ENCODE data around the gene ACOXL. TPM values are rescaled to one million over a fixed set of nuclear protein-coding genes. Genes with fewer than 3 reads are reported as not detected.

Gene ACOXL
- total RNA-seq, 3 donors from 2014 or later, result 0.24 to 0.32 (median 0.30) TPM

DNA sequence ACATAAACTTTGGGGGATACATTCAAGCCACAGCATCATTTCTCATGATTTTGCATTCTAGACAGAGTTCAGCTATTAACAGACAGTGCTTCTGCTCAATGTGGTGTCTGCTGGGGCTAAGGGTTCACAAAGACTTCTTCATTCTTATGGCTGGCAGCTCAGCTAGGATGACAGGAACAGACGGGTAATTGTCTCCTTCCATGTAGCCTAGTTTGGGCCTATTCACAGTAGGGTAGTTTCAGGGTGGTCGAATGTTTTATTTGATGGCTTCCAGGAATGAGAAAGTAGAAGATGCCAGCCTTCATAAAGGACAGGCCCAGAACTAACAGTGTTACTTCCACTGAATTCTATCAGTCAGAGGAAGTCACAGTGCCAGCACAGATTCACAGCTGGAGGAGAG is 362.3 kb downstream of the ACOXL start:
- ATAC-seq (no peak), DNase-seq (no peak)
- peaks cover 12% of the 10 kb centered on the region for H3K4me1 Mint-ChIP-seq (ENCODE audit: low read depth)
- no peaks in the 10 kb centered on the region for H3K9me3 Mint-ChIP-seq
- H3K4me3 Mint-ChIP-seq, result no peak overlapping the region
- no peaks in the 10 kb centered on the region for H3K36me3 Mint-ChIP-seq (ENCODE audit: insufficient read depth)
- peaks cover 29% of the 10 kb centered on the region for H3K27me3 Mint-ChIP-seq (ENCODE audit: low read depth)

DNA sequence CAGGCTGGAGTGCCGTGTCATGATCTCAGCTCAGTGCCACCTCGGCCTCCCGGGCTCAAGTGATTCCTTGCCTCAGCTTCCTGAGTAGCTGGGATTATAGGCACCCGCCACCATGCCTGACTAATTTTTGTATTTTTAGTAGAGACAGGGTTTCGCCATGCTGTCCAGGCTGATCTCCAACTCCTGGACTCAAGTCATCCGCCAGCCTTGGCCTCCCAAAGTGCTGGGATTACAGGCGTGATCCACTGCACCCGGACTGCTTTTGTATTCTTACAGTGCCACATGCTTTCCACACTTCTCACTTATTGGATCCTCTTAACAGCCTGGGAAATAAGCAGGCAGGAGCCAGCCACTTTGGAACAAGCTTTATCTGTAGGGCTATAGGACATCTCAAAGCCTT is 363.1 kb downstream of the ACOXL start:
- H3K4me3 Mint-ChIP-seq, result no peak overlapping the region
- H3K9me3 Mint-ChIP-seq, result no peaks in the 10 kb centered on the region
- no peaks in the 10 kb centered on the region for H3K36me3 Mint-ChIP-seq (ENCODE audit: insufficient read depth)
- peaks cover 14% of the 10 kb centered on the region for H3K4me1 Mint-ChIP-seq (ENCODE audit: low read depth)
- ATAC-seq, result no peak
- peaks cover 26% of the 10 kb centered on the region for H3K27me3 Mint-ChIP-seq (ENCODE audit: low read depth)
- no peak for DNase-seq

DNA sequence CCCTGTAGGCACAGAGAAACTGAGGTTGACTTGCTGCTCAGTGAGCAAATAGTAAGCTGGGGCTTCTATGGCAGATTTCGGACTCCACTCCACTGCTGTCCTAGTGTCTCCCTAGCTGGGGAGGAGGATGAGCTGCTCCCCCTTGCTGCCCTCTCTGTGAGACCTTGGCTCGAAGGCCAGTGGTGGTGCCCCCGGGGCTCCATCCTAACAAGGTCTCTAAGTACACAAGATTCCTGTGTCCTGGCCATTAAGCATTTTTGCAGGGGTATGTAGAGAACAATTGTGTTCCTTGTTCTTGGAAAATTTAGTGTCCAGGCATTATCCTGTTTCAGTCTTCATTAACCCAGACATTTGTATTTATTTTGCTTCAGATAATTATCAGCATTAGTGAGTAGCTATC is 367.0 kb downstream of the ACOXL start:
- DNase-seq (no peak), ATAC-seq (no peak)
- peaks cover 19% of the 10 kb centered on the region for H3K27me3 Mint-ChIP-seq (ENCODE audit: low read depth)
- no peak overlapping the region for H3K4me3 Mint-ChIP-seq
- H3K36me3 Mint-ChIP-seq (ENCODE audit: insufficient read depth), result no peaks in the 10 kb centered on the region
- no peaks in the 10 kb centered on the region for H3K9me3 Mint-ChIP-seq
- H3K4me1 Mint-ChIP-seq (ENCODE audit: low read depth), result peaks cover 9% of the 10 kb centered on the region

- H3K4me3 Mint-ChIP-seq, result no peak overlapping the region
- peak; percentile 51 to 53 for ATAC-seq
Measured at GRCh38 chr2:111100087-111100764, 367.9 kb downstream of the ACOXL start.

DNA sequence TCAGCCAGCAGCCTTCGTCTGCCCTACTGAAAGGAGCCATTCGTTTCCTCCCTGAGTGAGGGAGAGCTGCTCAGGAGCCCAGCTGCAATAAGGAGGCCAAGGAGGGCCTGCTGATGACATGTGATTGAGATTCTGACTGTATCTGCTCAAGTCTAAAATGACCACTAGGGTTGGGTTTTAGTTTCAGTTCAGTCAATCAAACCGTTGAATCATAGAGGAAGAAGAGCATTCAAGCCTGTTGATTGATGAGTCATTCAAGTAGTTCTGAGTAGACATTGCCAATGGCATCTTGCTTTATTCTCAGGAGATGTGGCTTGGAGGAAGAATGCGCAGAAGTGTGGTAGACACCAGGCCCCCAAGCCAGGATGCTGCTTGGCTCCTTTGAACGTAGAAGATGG is 368.4 kb downstream of the ACOXL start:
- DNase-seq, result no peak
- Mint-ChIP-seq H3K36me3 (ENCODE audit: insufficient read depth) (no peaks in the 10 kb centered on the region), H3K9me3 (no peaks in the 10 kb centered on the region), H3K27me3 (ENCODE audit: low read depth) (peaks cover 19% of the 10 kb centered on the region), H3K4me3 (no peak overlapping the region), H3K4me1 (ENCODE audit: low read depth) (peaks cover 9% of the 10 kb centered on the region)
- peak; percentile 87 to 89 for ATAC-seq

More at GRCh38 chr2:111100087-111100764, 367.9 kb downstream of the ACOXL start:
- Mint-ChIP-seq H3K36me3 (ENCODE audit: insufficient read depth) (no peaks in the 10 kb centered on the region), H3K9me3 (no peaks in the 10 kb centered on the region), H3K27me3 (ENCODE audit: low read depth) (peaks cover 19% of the 10 kb centered on the region), H3K4me1 (ENCODE audit: low read depth) (peaks cover 9% of the 10 kb centered on the region)
- DNase-seq, result no peak

GRCh38 chr2:111101592-111101991 is 369.2 kb downstream of the ACOXL start:
- no peaks in the 10 kb centered on the region for H3K9me3 Mint-ChIP-seq
- no peak for DNase-seq
- H3K4me1 Mint-ChIP-seq (ENCODE audit: low read depth), result peaks cover 11% of the 10 kb centered on the region
- no peaks in the 10 kb centered on the region for H3K36me3 Mint-ChIP-seq (ENCODE audit: insufficient read depth)
- H3K4me3 Mint-ChIP-seq, result no peak overlapping the region
- no peak for ATAC-seq
- peaks cover 19% of the 10 kb centered on the region for H3K27me3 Mint-ChIP-seq (ENCODE audit: low read depth)

DNA sequence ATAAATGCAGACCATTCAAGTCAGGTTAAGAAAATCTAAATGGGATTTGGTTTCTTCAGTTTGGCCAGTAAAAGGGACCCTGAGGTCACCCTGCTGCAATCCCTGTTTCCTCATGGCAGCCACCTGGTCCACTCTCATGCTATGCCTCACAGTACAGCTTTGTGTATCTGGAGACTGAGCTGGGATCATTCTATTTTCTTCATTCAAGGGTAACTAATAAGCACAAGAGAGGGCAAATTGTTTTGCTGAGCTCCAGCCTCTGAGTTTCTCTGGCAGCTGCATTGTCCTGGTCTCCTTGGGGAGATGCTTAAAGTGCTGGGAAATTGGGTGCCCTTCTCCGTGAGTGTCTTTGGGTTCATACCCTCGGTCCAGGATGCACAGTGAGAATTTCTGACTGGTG is 369.8 kb downstream of the ACOXL start:
- H3K27me3 Mint-ChIP-seq (ENCODE audit: low read depth), result peaks cover 19% of the 10 kb centered on the region
- H3K4me3 Mint-ChIP-seq, result no peak overlapping the region
- H3K4me1 Mint-ChIP-seq (ENCODE audit: low read depth), result peaks cover 11% of the 10 kb centered on the region
- DNase-seq (no peak), ATAC-seq (no peak)
- no peaks in the 10 kb centered on the region for H3K36me3 Mint-ChIP-seq (ENCODE audit: insufficient read depth)
- no peaks in the 10 kb centered on the region for H3K9me3 Mint-ChIP-seq

DNA sequence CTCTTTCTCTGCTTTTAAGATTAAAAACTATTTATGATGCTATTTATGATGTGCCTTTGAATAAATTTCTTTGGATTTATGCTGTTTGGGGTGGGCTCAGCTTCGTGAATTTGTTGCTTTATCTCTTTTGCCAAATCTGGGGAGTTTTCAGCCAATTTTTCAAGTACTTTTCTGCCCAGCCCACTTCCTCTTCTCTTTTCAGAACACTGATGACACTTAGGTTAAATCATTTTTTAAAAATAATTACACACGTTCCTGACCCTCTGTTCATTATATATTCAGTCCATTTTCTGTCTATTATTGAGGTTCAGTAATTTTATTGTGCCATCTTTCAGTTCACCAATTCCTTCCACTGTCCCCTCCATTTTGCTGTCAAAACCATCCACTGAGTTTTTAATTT is 373.6 kb downstream of the ACOXL start:
- Mint-ChIP-seq H3K9me3 (no peaks in the 10 kb centered on the region), H3K27me3 (ENCODE audit: low read depth) (peaks cover 18% of the 10 kb centered on the region), H3K4me3 (no peak overlapping the region), H3K36me3 (ENCODE audit: insufficient read depth) (no peaks in the 10 kb centered on the region), H3K4me1 (ENCODE audit: low read depth) (peaks cover 9% of the 10 kb centered on the region)
- ATAC-seq (no peak), DNase-seq (no peak)

GRCh38 chr2:111106706-111107105 is 374.3 kb downstream of the ACOXL start:
- no peak overlapping the region for H3K4me3 Mint-ChIP-seq
- no peaks in the 10 kb centered on the region for H3K9me3 Mint-ChIP-seq
- H3K27me3 Mint-ChIP-seq (ENCODE audit: low read depth), result peaks cover 21% of the 10 kb centered on the region
- H3K4me1 Mint-ChIP-seq (ENCODE audit: low read depth), result peaks cover 10% of the 10 kb centered on the region
- H3K36me3 Mint-ChIP-seq (ENCODE audit: insufficient read depth), result no peaks in the 10 kb centered on the region
- ATAC-seq, result peak; percentile 60 to 70
- DNase-seq, result no peak

DNA sequence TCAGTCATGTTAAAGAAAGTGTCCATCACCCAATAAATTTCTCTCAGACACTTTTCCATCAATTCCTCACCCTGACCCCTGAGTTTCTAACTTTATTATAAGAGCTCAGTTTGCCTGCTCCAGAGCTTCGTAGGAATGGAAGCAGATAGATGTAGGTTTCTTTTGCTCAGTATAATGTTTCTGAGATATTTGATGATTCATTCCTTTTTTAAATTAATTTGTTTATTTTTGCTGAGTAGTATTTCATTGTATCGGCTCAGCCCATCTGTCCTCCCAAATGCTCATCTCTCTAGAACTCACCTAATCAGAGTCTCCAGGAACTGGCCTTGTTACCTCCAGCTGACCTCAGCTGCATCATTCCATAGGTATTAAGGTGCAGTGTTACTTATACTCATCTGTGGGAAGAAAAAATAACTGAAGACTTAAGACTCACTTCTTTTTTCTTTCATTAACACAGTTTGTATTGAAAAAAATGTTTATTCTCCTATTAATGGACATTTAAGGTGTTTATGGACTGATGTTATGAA is 376.4 kb downstream of the ACOXL start:
- Mint-ChIP-seq H3K4me3 (no peak overlapping the region), H3K9me3 (no peaks in the 10 kb centered on the region), H3K36me3 (ENCODE audit: insufficient read depth) (no peaks in the 10 kb centered on the region), H3K4me1 (ENCODE audit: low read depth) (peaks cover 10% of the 10 kb centered on the region), H3K27me3 (ENCODE audit: low read depth) (peaks cover 31% of the 10 kb centered on the region)
- DNase-seq, result no peak
- no peak for ATAC-seq

DNA sequence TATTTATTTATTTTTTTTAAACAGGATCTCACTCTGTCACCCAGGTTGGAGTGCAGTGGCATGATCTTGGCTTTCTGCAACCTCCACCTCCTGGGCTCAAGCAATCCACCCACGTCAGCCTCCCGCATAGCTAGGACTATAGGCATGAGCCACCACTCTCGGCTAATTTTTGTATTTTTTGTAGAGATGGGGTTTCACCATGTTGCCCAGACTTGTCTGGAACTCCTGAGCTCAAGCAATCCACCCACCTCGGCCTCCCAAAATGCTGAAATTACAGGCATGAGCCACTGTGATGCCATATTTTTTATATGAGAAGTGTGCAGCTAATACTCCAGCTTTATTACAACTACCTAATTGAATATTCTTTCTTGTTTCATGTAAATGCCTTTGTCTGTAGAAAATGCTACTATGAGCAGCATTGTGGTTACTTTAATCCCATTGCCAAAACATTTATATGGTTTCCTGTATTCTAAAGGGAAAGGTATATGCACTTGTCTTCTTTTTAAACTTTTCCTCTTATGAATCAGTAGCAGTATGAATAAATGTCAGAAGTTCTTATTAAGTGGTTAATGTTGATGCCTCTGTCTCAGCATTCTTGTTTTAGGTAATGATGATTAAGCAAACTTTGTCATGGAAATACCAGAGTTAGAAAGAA is 378.9 kb downstream of the ACOXL start:
- ATAC-seq (peak; percentile 51 to 61), DNase-seq (no peak)
- H3K4me3 Mint-ChIP-seq, result no peak overlapping the region
- H3K4me1 Mint-ChIP-seq (ENCODE audit: low read depth), result peaks cover 17% of the 10 kb centered on the region
- H3K9me3 Mint-ChIP-seq, result no peaks in the 10 kb centered on the region
- peaks cover 41% of the 10 kb centered on the region for H3K27me3 Mint-ChIP-seq (ENCODE audit: low read depth)
- H3K36me3 Mint-ChIP-seq (ENCODE audit: insufficient read depth), result no peaks in the 10 kb centered on the region

DNA sequence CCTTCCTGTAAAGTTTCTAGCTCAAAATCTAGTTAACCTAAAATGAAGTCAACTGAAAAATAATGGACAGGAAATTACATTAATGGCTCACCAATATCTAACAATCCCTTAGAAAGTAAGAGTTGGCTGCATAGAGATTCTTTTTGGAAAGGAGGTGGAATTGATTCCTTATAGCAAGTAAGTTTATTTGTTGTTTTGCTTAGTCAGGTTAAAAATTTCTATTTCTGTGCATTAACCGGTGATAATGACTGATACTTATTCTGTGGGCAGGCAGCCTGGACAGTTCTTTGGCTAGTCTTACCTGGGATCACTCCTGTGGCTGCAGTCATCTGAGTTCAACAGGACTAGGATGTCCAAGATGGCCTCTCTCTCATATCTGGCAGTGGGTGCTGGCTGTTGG is 381.5 kb downstream of the ACOXL start:
- no peak overlapping the region for H3K4me3 Mint-ChIP-seq
- H3K9me3 Mint-ChIP-seq, result no peaks in the 10 kb centered on the region
- ATAC-seq (no peak), DNase-seq (no peak)
- peaks cover 40% of the 10 kb centered on the region for H3K4me1 Mint-ChIP-seq (ENCODE audit: low read depth)
- H3K36me3 Mint-ChIP-seq (ENCODE audit: insufficient read depth), result no peaks in the 10 kb centered on the region
- H3K27me3 Mint-ChIP-seq (ENCODE audit: low read depth), result peaks cover 59% of the 10 kb centered on the region

DNA sequence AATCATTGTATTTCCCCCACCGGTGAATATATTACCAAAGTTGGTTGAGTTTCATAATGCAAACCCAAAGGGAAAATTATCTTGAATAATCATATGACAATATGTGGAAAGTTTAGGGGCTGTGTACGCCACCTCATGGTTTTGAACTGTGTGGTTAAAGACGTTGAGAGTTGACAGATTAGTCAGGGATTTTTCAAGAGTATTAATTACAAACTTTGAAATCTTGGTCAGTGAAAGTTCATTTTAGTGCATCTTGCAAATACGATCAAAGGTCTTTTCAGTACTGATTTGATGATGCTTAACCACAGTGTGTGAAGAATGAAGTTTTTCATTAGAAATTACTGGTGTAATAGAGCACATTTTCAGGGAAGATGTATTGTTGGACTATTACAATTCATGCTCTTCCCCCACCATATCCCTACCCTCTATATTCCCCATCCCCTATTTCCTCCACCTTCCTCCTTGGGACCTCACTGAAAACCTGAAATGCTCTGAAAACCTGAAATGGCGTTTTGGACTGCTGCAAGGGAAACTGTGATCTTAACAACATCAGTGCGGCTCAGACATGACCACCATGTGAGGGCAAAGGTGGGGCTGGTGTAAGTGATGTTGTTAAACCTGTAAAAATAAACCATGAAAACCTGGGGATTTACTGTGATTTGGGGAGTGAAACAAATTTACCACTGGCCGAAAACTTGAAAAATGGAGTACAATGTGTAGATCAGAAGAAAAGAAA is 383.8 kb downstream of the ACOXL start:
- Mint-ChIP-seq H3K4me3 (peak overlapping the region; percentile 85), H3K27me3 (ENCODE audit: low read depth) (peaks cover 53% of the 10 kb centered on the region), H3K9me3 (no peaks in the 10 kb centered on the region), H3K4me1 (ENCODE audit: low read depth) (peaks cover 48% of the 10 kb centered on the region), H3K36me3 (ENCODE audit: insufficient read depth) (no peaks in the 10 kb centered on the region)
- DNase-seq, result no peak
- peak; percentile 19 to 30 for ATAC-seq

GRCh38 chr2:111116843-111117597 is 384.6 kb downstream of the ACOXL start:
- ATAC-seq (peak; percentile 8 to 9), DNase-seq (peak; percentile 63)
- Mint-ChIP-seq H3K9me3 (no peaks in the 10 kb centered on the region), H3K4me3 (peak overlapping the region; percentile 85), H3K36me3 (ENCODE audit: insufficient read depth) (no peaks in the 10 kb centered on the region), H3K27me3 (ENCODE audit: low read depth) (peaks cover 51% of the 10 kb centered on the region), H3K4me1 (ENCODE audit: low read depth) (peaks cover 47% of the 10 kb centered on the region)

Measured in activated T-cell treated with anti-CD3 and anti-CD28 coated beads, Interleukin-2, amount 50 U/mL, for 4 hours (primary cell).